M059J (cell line): ENCODE data around the gene TRMT1. TPM values are rescaled to one million over a fixed set of nuclear protein-coding genes. Genes with fewer than 3 reads are reported as not detected.

Source experiments
- DNase-seq: peaks from one replicate; pipeline ENCODE4 v3.0.0-alpha.2; 2012; ENCODE audit warnings: low read depth
- total RNA-seq: library from RNA; depleted of rRNA; stranded (reverse); fragments of >200 nt; shearing (Covaris generic); gene quantifications from 2 replicates; pipeline ENCODE4 v1.2.3, GENCODE V29; 2014

TRMT1 gene
- total RNA-seq, 1 experiment from 2014 or later = 19.9 TPM

DNA sequence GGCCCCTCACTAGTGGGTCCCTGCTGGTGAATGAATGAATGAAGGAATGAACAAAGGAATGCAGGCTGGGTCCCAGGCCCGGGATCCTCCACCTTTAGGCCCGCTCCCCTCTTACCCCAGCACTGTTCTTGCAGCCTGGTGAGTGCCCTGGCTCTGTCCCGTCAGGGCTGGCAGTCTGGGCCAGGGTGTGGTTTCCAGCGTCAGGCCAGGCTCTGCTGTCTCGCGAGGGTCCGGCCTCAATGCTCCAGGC is 14.2 kb downstream of the TRMT1 start:
- no peak for DNase-seq

DNA sequence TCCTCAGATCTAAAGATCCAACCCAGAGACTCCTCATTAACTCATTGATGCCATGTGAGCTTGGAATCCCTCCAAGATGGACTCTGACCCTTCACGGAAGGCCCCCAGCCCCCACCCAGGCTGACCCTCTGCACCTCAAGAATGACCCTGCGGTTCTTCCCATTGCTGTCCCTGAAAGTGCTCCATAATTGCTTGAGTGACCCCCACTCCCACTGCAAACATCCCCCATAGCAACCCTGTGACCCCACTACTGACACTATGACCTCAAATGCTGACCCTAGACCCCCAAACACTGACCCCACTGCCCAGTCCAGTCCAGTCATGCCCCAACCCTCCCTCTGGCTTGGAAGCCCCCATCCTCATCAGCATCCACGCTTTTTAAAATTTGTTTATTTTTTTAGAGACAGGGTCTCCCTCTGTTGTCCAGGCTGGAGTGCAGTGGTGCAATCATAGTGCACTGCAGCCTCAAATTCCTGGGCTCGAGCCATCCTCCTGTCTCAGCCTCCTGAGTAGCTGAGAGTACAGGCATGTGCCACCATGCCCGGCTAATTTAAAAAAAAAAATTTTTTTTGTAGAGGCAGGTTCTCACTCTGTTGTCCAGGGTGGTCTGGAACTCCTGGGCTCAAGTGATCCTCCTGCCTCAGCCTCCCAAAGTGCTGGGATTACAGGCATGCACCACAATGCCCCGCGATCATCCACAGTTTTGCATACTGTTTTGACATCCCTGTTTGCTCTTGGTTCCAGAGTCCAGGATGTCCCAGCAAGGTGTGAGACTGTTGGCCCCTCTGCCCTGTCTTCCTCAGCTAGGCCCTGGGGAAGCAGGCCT is 14.7 kb downstream of the TRMT1 start:
- no peak for DNase-seq

DNA sequence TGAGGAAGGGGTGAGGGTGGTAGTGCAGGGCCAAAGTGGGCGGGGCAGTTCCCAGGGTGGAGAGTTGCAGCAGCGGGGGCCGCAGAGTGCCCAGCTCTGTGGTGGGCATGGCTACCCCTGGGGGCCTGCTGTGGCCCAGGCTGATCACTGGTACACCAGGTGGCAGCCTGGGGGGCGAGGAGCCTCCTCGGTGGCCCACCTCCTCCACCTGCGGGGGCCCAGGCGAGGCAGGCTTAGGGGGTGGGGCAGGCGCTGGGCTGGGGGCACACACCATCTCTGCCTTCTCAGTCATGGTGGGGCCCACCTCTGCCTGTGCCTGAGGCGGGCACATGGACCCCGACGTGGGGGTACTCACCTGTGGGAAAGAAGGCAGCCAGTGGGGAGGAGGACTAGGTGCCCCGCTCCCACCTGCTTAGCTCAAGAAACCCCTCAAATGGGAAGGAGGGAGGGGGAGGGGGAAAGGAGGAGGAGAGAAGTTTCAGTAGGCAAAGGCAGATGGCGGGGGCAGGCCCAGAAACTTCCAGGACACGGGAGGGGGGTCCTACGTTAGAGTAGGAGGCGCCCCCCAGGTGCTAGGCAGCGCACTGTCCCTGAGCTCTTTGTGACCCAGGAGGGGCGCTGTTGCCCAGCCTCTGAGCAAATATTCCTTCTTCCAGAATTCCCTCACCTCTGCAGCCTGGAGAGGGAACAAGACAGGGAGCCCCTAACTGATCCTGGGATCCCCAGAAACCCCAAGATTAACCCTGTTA is 15.5 kb downstream of the TRMT1 start:
- no peak for DNase-seq

DNA sequence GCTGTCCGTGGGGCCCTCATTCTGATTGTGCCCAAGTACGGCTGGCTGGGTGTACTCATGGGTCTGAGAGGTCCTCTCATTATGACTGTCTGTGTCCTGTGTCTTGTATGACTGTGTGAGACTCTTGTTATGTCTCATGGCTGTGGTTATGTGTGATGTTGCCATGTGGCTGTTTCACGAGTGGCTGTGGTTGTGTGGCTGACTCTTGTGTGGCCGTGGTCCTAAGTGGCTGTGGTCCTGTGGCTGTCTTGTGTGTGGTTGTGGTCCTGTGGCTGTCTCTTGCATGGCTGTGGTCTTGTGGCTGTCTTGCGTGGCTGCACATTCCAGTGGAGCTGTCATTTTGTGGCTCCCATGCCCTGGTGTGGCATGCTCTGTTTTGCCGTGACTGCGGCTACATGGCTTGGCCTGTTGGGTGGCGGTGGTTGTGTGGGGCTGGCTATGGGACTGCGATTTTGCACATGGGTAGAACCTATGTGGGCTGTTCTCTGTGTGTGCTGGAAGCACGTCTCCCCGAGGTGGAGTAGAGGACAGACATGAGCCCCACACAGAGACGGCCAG is 16.4 kb downstream of the TRMT1 start:
- no peak for DNase-seq

DNA sequence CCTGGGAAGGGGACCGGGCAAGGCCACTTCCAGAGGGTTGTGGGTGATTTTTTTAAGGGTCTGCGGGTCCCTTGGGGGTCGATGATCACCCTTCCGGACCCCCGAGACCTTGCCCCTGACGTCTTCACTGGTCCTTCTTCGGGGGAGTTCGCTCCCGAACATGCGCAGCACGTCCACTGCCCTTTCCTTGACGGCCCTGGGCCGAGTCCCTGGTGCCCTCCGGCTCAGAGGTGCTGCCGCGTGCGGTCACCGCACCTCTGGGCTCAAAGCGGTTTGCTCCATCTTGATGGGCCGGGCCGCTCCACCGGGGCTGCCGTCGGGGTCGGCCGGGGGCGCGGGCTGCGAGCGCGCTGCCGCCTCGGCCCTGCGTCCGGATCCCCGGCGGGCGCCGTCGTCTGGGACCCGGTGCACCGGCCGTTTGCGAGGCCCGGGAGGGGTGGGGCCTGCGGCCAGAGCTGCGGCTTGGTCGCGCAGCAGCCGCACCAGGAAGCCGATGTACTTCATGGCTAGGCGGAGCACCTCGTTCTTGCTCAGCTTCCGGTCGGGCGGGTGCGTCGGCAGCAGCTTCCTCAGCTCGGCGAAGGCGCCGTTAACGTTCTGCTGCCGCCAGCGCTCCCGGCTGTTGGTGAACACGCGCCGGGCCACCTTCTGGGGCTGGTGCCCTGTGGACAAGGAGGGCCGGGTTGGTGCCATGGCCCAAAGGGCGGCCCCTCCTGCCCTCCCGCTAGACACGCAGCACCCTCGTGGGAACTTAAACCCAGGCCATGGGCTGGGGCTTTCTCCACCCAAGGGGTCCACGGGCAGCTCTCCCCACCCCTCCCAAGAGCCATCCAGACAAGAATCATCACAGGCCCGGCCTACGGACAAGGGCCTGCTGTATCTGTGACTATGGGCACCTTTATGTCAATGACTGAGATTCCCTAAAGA is 17.2 kb downstream of the TRMT1 start:
- DNase-seq = no peak

DNA sequence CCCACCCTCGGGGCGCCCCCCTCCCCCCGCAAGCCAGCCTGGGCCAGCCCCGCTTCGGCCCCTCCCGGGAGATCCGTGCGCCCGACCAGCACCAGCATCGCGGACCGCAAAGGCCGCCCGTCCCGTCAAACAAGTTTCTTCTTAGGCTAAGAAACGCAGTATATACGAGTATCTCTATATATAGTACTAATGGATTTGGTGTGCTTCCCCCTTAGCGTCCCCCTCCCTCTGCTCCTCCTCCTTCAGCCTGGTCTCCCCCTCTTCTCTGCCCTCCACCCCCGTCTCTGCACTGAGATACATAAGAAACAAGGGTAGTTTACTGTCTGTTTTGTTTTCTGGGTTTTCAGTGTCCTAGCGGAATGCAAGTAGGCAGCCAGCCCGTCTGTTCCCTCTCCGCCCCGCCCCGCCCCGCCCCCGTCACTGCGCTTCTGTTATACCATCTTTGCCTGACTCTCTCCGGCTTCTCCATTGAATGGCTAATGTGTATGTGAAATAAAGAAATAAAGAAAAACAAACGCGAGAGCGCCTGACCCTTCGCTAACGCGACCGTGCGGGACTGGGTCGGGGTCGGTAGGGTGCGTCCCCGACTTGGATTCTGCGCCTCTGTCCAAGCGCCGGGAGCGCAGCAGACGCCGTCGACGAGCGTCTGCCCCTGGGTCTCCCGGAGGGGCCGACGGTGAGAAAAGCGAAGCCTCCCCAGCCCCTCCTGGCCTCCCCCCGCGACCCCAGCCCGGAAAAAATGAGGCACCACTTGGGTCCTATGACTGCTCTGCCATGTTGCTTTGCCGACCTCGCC is 18.1 kb downstream of the TRMT1 start:
- no peak for DNase-seq

DNA sequence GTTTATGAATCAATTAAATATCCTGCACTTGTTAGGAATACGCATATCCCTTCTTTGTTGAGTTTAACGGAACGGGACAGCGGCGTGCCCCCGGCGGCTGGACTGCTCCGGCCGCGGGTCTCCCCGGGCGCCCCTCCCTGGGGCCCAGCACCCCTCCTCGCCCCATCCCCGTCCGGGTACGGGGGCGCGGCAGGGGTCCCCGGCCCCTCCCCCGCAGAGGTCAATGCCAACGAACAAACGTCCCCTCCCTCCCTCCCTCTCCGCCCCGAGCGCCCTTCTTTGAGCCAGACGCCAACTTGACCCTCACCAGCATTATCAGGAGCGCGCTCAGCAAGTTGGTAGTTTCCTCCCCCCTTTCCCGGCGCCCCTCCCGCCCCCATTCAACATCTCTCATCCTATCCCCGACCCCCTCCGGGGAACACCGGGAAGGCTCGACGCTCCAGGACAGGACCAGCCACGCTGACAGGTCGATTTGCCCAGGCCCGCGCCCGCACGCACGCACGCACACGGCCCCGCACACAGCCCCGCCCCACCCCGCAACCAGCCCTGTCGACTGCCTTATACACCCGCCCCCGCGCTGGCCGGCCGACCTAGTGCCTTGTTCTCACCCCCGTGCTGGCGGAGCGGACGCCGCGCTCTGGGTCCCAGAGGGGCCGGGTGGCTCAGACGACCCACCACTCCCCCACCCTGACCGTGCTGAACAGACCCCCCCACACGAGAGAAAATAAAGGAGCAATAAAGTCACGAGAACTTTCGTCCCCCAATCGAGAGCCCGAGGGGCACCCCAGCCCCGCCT is 18.9 kb downstream of the TRMT1 start:
- DNase-seq = no peak

DNA sequence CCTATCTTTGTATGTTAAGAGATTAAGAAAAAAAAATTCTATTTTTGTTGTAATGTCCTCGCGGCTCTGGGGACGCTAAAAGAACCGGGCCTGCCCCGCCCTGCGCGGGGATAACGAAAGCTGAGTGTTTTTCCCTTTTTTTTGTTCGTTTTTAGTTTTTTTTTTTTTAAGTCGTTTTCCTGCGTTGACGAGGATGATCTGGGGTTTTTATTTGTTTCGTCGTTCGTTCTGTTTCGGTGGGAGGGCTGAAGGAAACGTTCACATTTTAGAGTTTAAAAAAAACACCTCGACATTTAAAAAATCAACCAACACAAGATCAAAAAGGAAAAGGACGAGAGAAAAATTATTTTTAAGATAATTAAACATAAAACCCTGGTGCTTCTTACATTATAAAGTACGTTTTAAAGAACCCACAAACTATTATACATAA is 19.5 kb downstream of the TRMT1 start:
- DNase-seq = no peak

DNA sequence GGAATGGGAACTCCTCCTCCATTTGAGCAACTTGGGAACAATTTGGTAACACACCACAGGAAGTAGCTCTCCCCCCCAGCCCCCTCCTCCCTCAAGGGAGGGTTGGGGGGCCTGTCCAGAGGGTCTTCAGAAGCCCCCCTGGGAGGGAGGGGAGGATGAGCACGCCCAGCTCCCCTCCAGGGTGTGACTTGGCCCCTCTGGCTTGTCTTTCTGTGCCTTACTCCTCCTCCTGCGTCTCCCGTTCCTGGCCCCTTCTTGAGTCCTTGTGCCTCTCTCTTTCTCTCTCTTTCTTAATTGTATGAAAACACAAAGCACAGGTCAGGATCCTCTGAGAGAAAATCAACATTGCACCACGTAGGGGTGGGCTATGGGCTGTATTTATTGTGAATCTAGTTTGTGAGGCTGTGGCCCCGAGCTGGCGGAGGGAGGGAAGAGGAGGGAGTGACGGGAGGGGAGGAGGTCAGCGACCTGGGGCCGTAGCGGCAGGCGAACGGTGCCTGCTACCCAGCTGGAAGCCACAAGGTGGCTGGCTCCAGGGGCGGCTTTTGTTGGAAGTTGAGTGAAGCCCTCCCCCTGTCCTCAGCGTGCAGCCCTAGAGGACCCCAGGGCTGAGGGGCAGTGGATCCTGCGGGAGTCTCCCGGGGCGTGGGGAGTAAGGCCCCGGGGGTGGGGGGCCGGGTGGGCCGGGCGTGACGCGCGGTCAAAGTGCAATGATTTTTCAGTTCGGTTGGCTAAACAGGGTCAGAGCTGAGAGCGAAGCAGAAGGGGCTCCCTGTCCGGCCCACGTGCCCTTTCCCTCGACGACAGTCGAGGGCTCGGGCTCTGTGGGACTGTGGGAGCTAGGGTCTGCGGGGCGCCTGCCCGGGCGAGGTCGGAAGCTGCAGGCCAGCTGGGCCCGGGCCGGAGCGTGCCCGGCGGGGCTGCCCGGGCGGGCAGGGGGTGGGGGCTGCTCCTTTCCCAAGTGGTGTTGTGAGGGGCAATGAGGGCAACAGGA is 20.3 kb downstream of the TRMT1 start:
- DNase-seq = no peak

DNA sequence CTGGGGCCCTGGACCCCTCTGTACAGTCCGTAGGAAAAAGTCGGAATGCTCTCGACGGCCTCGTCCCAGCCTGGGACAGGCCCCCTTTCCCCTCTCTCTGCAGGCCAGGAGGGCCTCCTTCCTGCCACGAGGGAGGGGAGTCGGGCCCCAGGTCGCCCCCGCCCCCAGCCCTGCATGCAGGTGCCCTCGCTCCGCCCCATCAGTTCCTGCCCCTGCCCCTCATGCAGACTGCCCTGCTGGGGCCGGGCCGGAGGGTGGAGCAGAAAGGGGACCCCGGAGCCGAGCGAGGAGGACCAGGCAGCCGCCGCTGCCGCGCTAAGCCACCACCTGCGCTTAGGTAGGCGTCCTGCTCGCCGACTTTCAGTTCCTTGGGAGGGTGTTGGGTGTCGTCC is 21.2 kb downstream of the TRMT1 start:
- DNase-seq = no peak

DNA sequence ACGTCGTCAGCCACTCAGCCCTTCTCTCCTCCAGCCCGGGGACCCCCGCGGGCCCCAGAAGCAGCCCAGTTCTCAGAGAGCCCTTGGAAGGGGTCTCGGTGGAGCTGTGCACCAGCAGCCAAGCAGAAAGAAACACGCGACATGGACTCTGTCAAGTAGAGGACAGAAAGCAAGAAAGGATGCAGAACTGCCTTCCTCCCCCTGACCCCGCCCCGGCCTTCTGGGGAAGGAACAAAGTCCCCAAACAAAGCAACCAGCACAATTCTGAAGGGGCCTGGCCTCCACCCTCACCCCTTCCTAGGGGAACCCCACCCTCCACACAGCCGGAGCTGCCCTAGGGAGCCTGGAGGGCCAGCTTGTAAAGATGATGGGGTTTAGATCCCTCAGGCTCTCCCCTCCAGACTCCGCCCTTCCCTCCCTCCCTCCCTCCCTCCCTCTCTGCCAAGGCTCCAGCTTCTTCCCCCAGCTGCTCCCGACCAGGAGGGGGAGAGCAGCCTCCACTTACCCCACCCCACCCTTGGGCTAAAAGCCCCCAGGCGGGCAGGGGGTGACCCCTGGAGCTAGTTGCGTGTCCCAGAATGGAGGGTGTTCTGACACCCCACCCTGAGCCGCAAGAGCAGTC is 21.7 kb downstream of the TRMT1 start:
- DNase-seq = no peak

DNA sequence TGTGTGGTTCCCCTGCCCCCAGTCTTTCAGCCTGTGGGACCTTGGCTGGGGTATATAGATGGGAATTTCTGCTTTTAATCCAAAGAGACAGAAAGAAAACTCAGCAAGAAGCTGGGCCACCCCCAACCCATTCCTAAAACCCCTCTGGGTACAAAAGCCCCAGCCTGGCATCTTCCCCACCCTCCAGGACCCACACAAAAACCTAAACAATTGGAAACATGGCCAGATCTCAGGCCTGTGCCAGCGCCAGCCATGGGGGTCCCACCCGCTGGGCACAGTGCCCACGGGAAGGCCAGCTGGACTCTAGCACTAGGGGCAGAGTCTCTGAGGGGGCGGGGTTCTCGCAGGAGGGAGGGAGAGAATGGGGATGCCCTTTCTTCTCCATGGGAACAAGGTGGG is 22.4 kb downstream of the TRMT1 start:
- DNase-seq = no peak

DNA sequence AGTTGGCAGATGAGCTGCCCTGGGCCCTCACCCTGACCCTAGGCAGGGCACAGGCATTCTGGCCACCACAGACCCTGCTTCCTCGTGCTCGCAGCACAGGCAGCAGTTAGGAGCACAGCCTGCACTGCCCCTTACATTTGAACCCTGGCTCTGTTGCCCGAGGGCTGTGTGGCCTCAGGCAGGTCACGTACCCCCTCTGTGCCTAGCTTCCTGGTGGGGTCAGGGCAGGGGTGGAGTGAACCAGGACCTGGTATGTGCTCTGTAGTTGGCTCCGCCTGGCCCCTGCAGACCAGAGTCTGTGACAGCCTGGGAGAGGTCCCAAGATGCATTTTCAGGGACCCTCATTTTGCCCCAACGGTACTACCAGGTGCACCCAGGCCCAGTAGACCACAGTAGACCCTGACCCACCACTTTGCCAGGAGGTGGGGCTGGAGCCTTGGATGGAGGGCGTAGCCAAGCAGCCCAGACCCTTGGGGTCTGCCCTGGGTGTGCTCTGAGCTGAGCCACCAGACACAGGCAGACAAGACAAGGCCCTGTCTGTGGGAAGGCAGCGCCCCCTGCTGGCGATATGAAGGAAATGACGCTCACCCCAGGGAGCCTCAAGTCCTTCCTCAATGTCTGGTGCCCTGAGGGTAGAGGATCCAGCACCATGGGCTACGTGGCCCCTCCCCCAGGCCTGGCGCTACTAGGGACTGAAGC is 23.0 kb downstream of the TRMT1 start:
- DNase-seq = peak; percentile 76

DNA sequence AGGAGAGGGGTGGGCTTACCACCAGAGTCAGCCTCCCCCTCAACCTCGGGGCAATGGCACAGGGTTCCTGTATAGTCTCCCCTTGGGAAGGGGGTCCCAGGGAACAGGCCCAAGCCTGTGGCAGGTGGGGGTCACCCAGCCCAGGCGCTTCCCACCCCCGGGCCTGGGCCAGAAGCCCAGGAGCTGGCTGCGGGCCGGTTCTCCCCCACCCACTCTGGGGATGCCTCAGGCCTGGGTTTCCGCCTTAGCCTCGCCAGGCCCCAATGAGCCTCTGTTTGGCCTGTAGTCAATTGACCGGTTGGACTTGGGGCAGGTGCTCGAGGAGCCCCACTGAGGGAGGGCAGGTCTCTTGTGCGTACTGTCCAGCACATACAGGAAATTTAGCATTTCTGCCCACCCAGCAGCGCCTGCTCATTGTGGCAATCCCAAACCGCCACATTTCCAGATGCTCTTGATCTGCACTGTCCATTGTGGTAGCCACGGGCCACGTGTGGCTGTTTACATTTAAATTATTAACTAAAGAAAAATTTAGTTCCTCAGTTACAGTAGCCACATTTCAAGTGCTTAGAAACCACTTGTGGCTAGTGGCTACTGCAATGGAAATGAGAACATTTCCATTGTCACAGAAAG is 23.8 kb downstream of the TRMT1 start:
- peak; percentile 54 for DNase-seq

DNA sequence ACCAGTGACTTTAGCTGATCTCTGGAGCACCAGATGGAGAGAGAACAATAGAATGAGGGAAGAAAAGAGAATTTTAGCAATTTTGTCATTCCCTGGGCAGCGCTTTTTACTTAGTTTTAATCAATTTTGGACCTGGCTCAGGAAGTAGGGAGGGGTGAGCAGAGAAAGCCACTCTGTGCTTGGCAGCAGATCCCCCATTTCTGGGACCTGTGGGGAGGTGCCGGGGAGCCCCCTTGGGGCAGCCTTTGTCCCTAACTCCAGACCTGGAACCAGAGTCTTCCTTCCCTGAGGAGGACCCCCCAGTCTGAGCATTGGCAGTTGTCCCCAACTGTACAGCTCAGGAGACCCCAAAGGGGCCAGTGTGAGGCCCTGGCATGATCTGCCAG is 24.4 kb downstream of the TRMT1 start:
- no peak for DNase-seq

DNA sequence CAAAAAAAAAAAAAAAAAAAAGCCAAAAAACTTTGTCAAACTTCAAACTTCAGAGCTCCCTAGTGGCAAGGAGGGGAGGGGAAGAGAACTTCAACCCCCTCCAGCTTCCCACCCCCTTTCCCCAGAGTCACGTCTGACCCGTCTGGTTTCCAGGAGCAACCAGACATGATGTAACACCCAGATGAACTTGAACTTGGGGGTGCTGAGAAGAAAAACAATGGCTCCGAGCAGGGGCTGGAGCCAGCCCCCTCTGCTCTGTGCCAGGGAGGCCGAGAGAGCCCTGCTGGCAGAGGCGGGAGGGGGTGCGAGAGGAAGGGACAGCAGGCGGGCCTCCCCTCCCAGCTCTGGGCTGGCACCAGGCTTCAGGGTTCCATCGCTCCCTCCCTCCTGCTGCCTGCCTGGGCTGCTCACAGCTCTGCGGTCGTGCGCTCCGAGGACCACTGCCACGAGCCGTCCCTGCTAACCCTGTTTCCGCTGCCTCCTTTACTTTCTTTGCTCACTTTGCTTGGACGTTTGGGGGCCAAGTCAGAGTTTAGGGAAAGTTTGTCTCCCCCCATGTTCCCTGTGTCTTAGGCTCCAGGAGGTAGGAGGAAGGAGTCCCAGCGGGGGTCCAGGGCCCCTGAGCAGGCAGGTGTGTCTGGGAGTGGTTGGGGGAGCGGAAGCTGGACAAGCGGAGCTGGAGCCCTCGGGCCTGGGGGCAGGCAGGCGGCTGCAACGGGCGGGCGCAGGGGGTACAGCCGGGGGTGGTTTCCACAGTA is 25.0 kb downstream of the TRMT1 start:
- DNase-seq = peak; percentile 38
